GM12878 (cell line): ENCODE measurements around the gene IFT122. TPM values are rescaled to one million over a fixed set of nuclear protein-coding genes. Genes with fewer than 3 reads are reported as not detected.
A peak's percentile ranks its signal among the peaks of the same experiment; 100 is the strongest.

ENCODE experiments used
- ATAC-seq: fragments of 200-7000 bp; cut with Tn5 transposase; 3 replicates; pipeline ENCODE4 v1.9.1; 2020; ENCODE audit warnings: mild to moderate bottlenecking, moderate library complexity
- BruUV-seq: library from RNA; stranded (reverse); fragments of 400-500 nt; replicated peaks from 2 replicates; lab custom pipeline; 2021; lab: Mats Ljungman, UMichigan
- CTCF ChIA-PET: fragments of 300-600 bp; sonication (Branson Sonifier 250); formaldehyde crosslinking; extraction: SDS; loops from one replicate; lab custom pipeline; 2021; ENCODE audit warnings: inconsistent platforms; lab: Yijun Ruan, JAX
- POLR2A ChIA-PET: fragments of 350-600 bp; formaldehyde crosslinking; extraction: SDS; loops from one replicate; lab custom pipeline; 2021; ENCODE audit warnings: inconsistent platforms; lab: Charles Lee
- RAD21 ChIA-PET: fragments of 300-600 bp; sonication (Branson Sonifier 250); formaldehyde crosslinking; loops from one replicate; lab custom pipeline; 2023; ENCODE audit warnings: antibody characterized with exemption; ENCODE audit not compliant: unreplicated experiment; lab: Charles Lee
- SMC1A ChIA-PET: fragments of 300-600 bp; sonication (Branson Sonifier 250); formaldehyde crosslinking; loops from one replicate; lab custom pipeline; 2023; ENCODE audit not compliant: unreplicated experiment, uncharacterized antibody; lab: Charles Lee
- DNase-seq: peaks from one replicate; pipeline ENCODE4 v3.0.0-alpha.2; 2011; ENCODE audit warnings: low read depth, low spot score
- FAIRE-seq: peaks from 3 replicates; lab custom pipeline; 2011; peaks lifted over from hg19 to GRCh38; lab: Jason Lieb, UNC
- H2AFZ ChIP-seq: 2 replicates; pipeline ENCODE4 v1.6.0; 2011; ENCODE audit warnings: low read depth, low read length, control low read depth; ENCODE audit not compliant: control insufficient read depth
- H3K27ac ChIP-seq: 2 replicates; pipeline ENCODE4 v1.5.1; 2011; ENCODE audit warnings: control low read depth; ENCODE audit not compliant: control insufficient read depth, insufficient read depth
- H3K27me3 ChIP-seq, 2 experiments: replicated peaks in 1 of 2; 2 replicates each; pipeline versions ENCODE4 v1.6.0 to v1.6.1; 2011; ENCODE audit warnings: low read length in 1 of 2; ENCODE audit not compliant: control insufficient read depth in 2 of 2, insufficient read depth in 2 of 2
- H3K36me3 ChIP-seq, 2 experiments: 2 replicates each; pipeline ENCODE4 v1.5.1; 2011; ENCODE audit warnings: low read length in 1 of 2; ENCODE audit not compliant: control insufficient read depth in 2 of 2, insufficient read depth in 2 of 2
- H3K4me1 ChIP-seq: 2 replicates; pipeline ENCODE4 v1.6.1; 2011; ENCODE audit warnings: mild to moderate bottlenecking, low read length, moderate library complexity, mixed read lengths; ENCODE audit not compliant: control insufficient read depth, insufficient read depth
- H3K4me2 ChIP-seq: 2 replicates; pipeline ENCODE4 v1.6.0; 2011; ENCODE audit warnings: control low read depth; ENCODE audit not compliant: control insufficient read depth, insufficient read depth
- H3K4me3 ChIP-seq: fragments of 200-600 bp; sonication (generic); 2 replicates; pipeline ENCODE4 v1.5.1; 2016
- H3K79me2 ChIP-seq: 2 replicates; pipeline ENCODE4 v1.6.0; 2011; ENCODE audit warnings: low read length; ENCODE audit not compliant: control insufficient read depth, insufficient read depth
- H3K9ac ChIP-seq: 2 replicates; pipeline ENCODE4 v1.8.0; 2011; ENCODE audit warnings: low read length, control low read depth, mixed read lengths; ENCODE audit not compliant: control insufficient read depth, insufficient read depth
- H3K9me3 ChIP-seq: replicated peaks from 3 replicates; pipeline ENCODE4 v1.5.1; 2011; ENCODE audit warnings: mild to moderate bottlenecking, low read length; ENCODE audit not compliant: control insufficient read depth, insufficient read depth
- H4K20me1 ChIP-seq: 2 replicates; pipeline ENCODE4 v1.6.0; 2011; ENCODE audit not compliant: control insufficient read depth, insufficient read depth
- BACH1 ChIP-seq: fragments of 450-650 bp; IDR thresholded peaks from 2 replicates; pipeline ENCODE4 v1.6.1; 2017; ENCODE audit warnings: mild to moderate bottlenecking, borderline replicate concordance
- JUND ChIP-seq: IDR thresholded peaks from 2 replicates; pipeline ENCODE4 v1.6.1; 2012; ENCODE audit warnings: low read depth, mild to moderate bottlenecking, low read length, improper control_type of control experiment, moderate library complexity
- NR2F1 ChIP-seq: fragments of 450-650 bp; conservative IDR thresholded peaks from 2 replicates; pipeline ENCODE4 v1.6.1; 2017; ENCODE audit warnings: mild to moderate bottlenecking
- POLR2A ChIP-seq: IDR thresholded peaks from 2 replicates; pipeline ENCODE4 v1.6.1; 2011; ENCODE audit warnings: low read depth, mild to moderate bottlenecking, low read length
- POLR2AphosphoS5 ChIP-seq: IDR thresholded peaks from 2 replicates; pipeline ENCODE4 v1.6.1; 2011; ENCODE audit warnings: mild to moderate bottlenecking, low read length, inconsistent platforms
- WGBS: methylation state at CpG from one replicate; pipeline ENCODE4 v1.1.6; 2016; ENCODE audit warnings: low lambda C conversion rate; ENCODE audit not compliant: insufficient replicate concordance, insufficient coverage; ENCODE audit errors: missing lambda C conversion rate; 5-methylcytosine and 5-hydroxymethylcytosine counted together
- in situ Hi-C: fragments of 300-500 bp; cut with MboI; formaldehyde crosslinking; loops from 9 replicates; pipeline ENCODE4 v1.14.3; 2018; ENCODE audit warnings: mixed read lengths
- intact Hi-C: fragments of 100-400 bp; cut with micrococcal nuclease; formaldehyde crosslinking; loops from one replicate; pipeline ENCODE4 v1.14.2; 2022; ENCODE audit not compliant: unreplicated experiment
- polyA plus RNA-seq, 11 experiments: library from polyadenylated mRNA; depleted of rRNA in 4 of 11; unstranded in 6 of 11; stranded (reverse) in 5 of 11; fragments of >200 nt; fragmentation: Nextera tagmentation in 4 of 11; fragmentation: Illumina TruSeq in 1 of 11; extraction: Ambion mirVana in 4 of 11; extraction: Trizol in 1 of 11; gene quantifications; 1 replicate in 1 of 11; 2 replicates in 10 of 11; pipeline versions ENCODE4 v1.2.1 to v1.2.3, GENCODE V29; 2011 to 2016; ENCODE audit warnings: inconsistent platforms in 2 of 11, missing spikeins in 2 of 11, low read depth in 1 of 11
- total RNA-seq, 4 experiments: library from RNA; depleted of rRNA in 3 of 4; stranded (reverse); fragments of >200 nt in 3 of 4; fragmentation: Illumina TruSeq in 1 of 4; extraction: Trizol in 1 of 4; gene quantifications; 2 replicates each; pipeline versions ENCODE4 v1.2.1 to v1.2.3, GENCODE V29; 2013 to 2021

IFT122 gene
- total and polyA plus RNA-seq, 10 of the 15 experiments (the other 5 are each of a cell fraction or from before 2014, with no cell fraction given), result 1.8 to 19.2 (median 8.4) TPM

- no TSS peak for BruUV-seq
- CTCF ChIA-PET, result interaction anchor here (0.9 to 1.8 kb wide), 5 partner anchors 9 to 47 kb away, joined by 4 to 14 read pairs (median 5); no protein-coding TSS in a partner anchor
- Histone ChIP-seq H4K20me1 (no peaks in the 10 kb centered on the region), H3K4me3 (no peak overlapping the region), H3K27ac (no peak overlapping the region), H3K79me2 (peaks cover 2% of the 10 kb centered on the region), H3K27me3 (no peaks in the 10 kb centered on the region), H2AFZ (no peak overlapping the region), H3K4me1 (peaks cover 15% of the 10 kb centered on the region), H3K9ac (no peak overlapping the region)
- SMC1A ChIA-PET, result interaction anchor here (0.5 to 3.2 kb wide), 7 partner anchors 10 to 105 kb away, joined by 3 to 22 read pairs (median 5); partner anchors contain the start of genes IFT122 and MBD4
- RAD21 ChIA-PET, result interaction anchor here (0.8 to 5.9 kb wide), 2 partner anchors 16 to 30 kb away, joined by 5 to 29 read pairs; no protein-coding TSS in a partner anchor
- no peak for FAIRE-seq
- TF ChIP-seq POLR2A (peak; percentile 60; the same call in 1 of the 2 replicates), NR2F1 (no peak), BACH1 (no peak)
- TF ChIP-seq, all 136 proteins: peak for 1
- in situ Hi-C loops, result no loop called here
- intact Hi-C loops, result no loop called here
- ATAC-seq, result peak; percentile 10; the same call in 2 of the 3 replicates
- Histone ChIP-seq H3K9me3 (peaks cover 2% of the 10 kb centered on the region; the same call in 2 of the 3 replicates), H3K4me2 (no peak overlapping the region), H3K36me3 (peaks cover 10 to 11% of the 10 kb centered on the region in 2 experiments)
- 63% methylated on average over 4 of the region's 4 CpGs for WGBS
- POLR2A ChIA-PET, result interaction anchor here (1.2 to 5.3 kb wide), 5 partner anchors 9 to 26 kb away, joined by 4 to 40 read pairs (median 7); partner anchors contain the start of genes IFT122 and MBD4
- DNase-seq, result no peak
Observed at GRCh38 chr3:129429602-129430001, 10.4 kb upstream of the IFT122 start.

GRCh38 chr3:129432036-129432435 lies 8.0 kb upstream of the IFT122 start:
- no peak for ATAC-seq
- intact Hi-C loops, result no loop called here

More at GRCh38 chr3:129432036-129432435, 8.0 kb upstream of the IFT122 start:
- no peak overlapping the region for H3K4me2 ChIP-seq
- BruUV-seq, result no TSS peak
- no peaks in the 10 kb centered on the region for H3K9me3 ChIP-seq
- H3K9ac ChIP-seq, result no peak overlapping the region
- CTCF ChIA-PET, result interaction anchor here (1.0 to 2.5 kb wide), 2 partner anchors 32 to 49 kb away, joined by 3 to 11 read pairs; no protein-coding TSS in a partner anchor
- H3K27ac ChIP-seq, result no peak overlapping the region
- SMC1A ChIA-PET, result interaction anchor here (0.9 to 14.5 kb wide), 4 partner anchors 9 to 312 kb away, joined by 3 to 275 read pairs (median 39); no protein-coding TSS in a partner anchor
- H3K27me3 ChIP-seq, result no peaks in the 10 kb centered on the region
- H3K4me3 ChIP-seq, result no peak overlapping the region
- H4K20me1 ChIP-seq, result no peaks in the 10 kb centered on the region
- no peak for FAIRE-seq
- H3K4me1 ChIP-seq, result peaks cover 10% of the 10 kb centered on the region
- TF ChIP-seq JUND (no peak), POLR2AphosphoS5 (0 out of 2 replicates have a peak, but pooled peaks have one; percentile 19)
- TF ChIP-seq, all 136 proteins: peak for 1
- Histone ChIP-seq H3K79me2 (peaks cover 25% of the 10 kb centered on the region), H2AFZ (no peak overlapping the region), H3K36me3 (peaks cover 10 to 11% of the 10 kb centered on the region in 2 experiments)
- ChIA-PET RAD21 (interaction anchor here (0.6 kb wide), 1 partner anchor 32 kb away, joined by 3 read pairs; no protein-coding TSS in a partner anchor), POLR2A (interaction anchor here (0.7 to 1.4 kb wide), 3 partner anchors 26 to 116 kb away, joined by 3 to 10 read pairs (median 4); a partner anchor contains a TSS)
- no peak for DNase-seq
- in situ Hi-C loops, result no loop called here
- 92% methylated on average over 7 of the region's 7 CpGs for WGBS
